OCI-LY1 (cell line): ENCODE results near the gene LOXL4.

Source experiments
- H2AFZ ChIP-seq: fragments of 200-600 bp; sonication (generic), shearing (Covaris generic); 2 replicates; pipeline ENCODE4 v1.6.0; 2014; ENCODE audit warnings: antibody characterized with exemption, mild to moderate bottlenecking, low read length
- H3F3A ChIP-seq: fragments of 200-600 bp; sonication (generic), shearing (Covaris generic); 2 replicates; pipeline ENCODE4 v1.6.0; 2014; ENCODE audit warnings: mild to moderate bottlenecking, antibody characterized with exemption, low read length, moderate library complexity; ENCODE audit not compliant: insufficient read depth
- H3K27ac ChIP-seq: fragments of 200-600 bp; sonication (generic); 2 replicates; pipeline ENCODE4 v1.5.1; 2014; ENCODE audit warnings: low read length, mixed run types, mild to moderate bottlenecking, low read depth; ENCODE audit not compliant: poor library complexity, severe bottlenecking
- H3K27me3 ChIP-seq: fragments of 200-600 bp; sonication (generic); 2 replicates; pipeline ENCODE4 v1.6.0; 2014; ENCODE audit warnings: antibody characterized with exemption, mild to moderate bottlenecking, low read length, moderate library complexity; ENCODE audit not compliant: insufficient read depth
- H3K36me3 ChIP-seq: fragments of 200-600 bp; sonication (generic); 2 replicates; pipeline ENCODE4 v1.6.1; 2014; ENCODE audit warnings: mild to moderate bottlenecking, antibody characterized with exemption, low read length, moderate library complexity, mixed read lengths; ENCODE audit not compliant: insufficient read depth
- H3K4me1 ChIP-seq: fragments of 200-600 bp; sonication (generic); 2 replicates; pipeline ENCODE4 v1.5.1; 2014; ENCODE audit warnings: mild to moderate bottlenecking, low read length, moderate library complexity; ENCODE audit not compliant: insufficient read depth, severe bottlenecking
- H3K4me2 ChIP-seq: fragments of 200-600 bp; sonication (generic), shearing (Covaris generic); 2 replicates; pipeline ENCODE4 v1.6.1; 2014; ENCODE audit warnings: low read length
- H3K4me3 ChIP-seq: fragments of 200-600 bp; sonication (generic); 2 replicates; pipeline ENCODE4 v1.5.1; 2014; ENCODE audit warnings: low read length, low read depth, mild to moderate bottlenecking, mixed read lengths; ENCODE audit not compliant: poor library complexity, severe bottlenecking
- H3K79me2 ChIP-seq: fragments of 200-600 bp; shearing (Covaris generic); 2 replicates; pipeline ENCODE4 v1.6.1; 2016; ENCODE audit warnings: mixed run types, low read length, mixed read lengths; ENCODE audit not compliant: insufficient read depth
- H3K9ac ChIP-seq: fragments of 200-600 bp; sonication (generic), shearing (Covaris generic); 2 replicates; pipeline ENCODE4 v1.6.1; 2014; ENCODE audit warnings: mild to moderate bottlenecking, low read length, mixed read lengths
- H3K9me2 ChIP-seq: fragments of 200-600 bp; sonication (generic), shearing (Covaris generic); 2 replicates; pipeline ENCODE4 v1.6.1; 2014; ENCODE audit warnings: low read depth, mild to moderate bottlenecking, low read length, mixed read lengths
- H3K9me3 ChIP-seq: fragments of 200-600 bp; shearing (Covaris generic); 2 replicates; pipeline ENCODE4 v1.6.1; 2014; ENCODE audit warnings: low read length, mixed read lengths
- H4K20me1 ChIP-seq: fragments of 200-600 bp; sonication (generic), shearing (Covaris generic); 2 replicates; pipeline ENCODE4 v1.6.0; 2016; ENCODE audit warnings: mild to moderate bottlenecking, low read length; ENCODE audit not compliant: insufficient read depth
- EZH2 ChIP-seq: fragments of 200-600 bp; sonication (generic), shearing (Covaris generic); IDR thresholded peaks from 2 replicates; pipeline ENCODE4 v1.8.0; 2017; ENCODE audit warnings: borderline replicate concordance, mixed run types, mild to moderate bottlenecking, antibody characterized with exemption, low read length, moderate library complexity, mixed read lengths
- TF ChIP-seq, protein P1 (sequence below): fragments of 200-600 bp; sonication (generic), shearing (Covaris generic); IDR thresholded peaks from 2 replicates; pipeline ENCODE4 v1.5.1; 2017; ENCODE audit warnings: mild to moderate bottlenecking, antibody characterized with exemption, low read length, moderate library complexity, mixed read lengths

Gene LOXL4

DNA sequence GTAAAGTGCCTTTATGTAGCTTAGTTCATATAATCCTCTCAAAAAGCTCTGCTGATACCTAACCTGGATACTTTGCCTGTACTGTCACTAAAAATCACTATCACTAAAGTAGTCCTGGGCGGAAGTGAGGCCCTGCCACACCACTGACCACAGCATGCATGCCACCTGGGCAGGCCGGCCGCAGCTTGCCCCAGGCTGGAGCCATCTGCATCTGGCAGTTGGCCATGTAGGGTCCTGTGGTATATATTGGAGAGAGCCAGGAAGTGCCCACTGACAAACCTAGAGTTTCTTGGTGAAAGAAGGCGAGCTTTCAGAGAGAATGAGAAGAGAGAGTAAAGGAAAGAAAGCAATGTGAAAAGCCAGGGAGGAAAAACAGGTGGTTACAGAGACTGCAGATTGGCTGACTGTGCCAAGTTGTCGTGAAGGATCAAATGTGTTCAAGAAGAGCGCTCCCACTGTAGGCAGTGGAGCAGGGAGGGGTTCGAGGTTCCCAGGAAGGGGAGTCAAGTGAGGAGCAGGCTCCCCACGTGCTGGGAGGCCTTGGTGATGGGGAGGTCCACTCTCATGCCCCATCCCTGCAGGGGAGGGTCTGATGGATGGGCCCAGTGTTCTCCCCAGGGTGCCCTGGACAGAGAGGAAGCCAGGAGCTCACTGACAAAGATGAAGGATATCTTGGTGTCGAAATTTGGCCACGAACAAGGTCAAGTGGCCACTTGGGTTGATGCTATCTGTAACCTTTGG lies 13.6 kb downstream of the LOXL4 start:
- Histone ChIP-seq H3K27ac (no peak overlapping the region), H3K9ac (no peak overlapping the region), H3K36me3 (no peaks in the 10 kb centered on the region), H3K9me2 (no peaks in the 10 kb centered on the region), H3F3A (no peaks in the 10 kb centered on the region), H3K4me1 (peaks cover 7% of the 10 kb centered on the region), H3K27me3 (no peaks in the 10 kb centered on the region), H2AFZ (no peak overlapping the region), H3K79me2 (no peaks in the 10 kb centered on the region), H3K9me3 (no peaks in the 10 kb centered on the region), H4K20me1 (no peaks in the 10 kb centered on the region), H3K4me3 (no peak overlapping the region), H3K4me2 (no peak overlapping the region)
- TF ChIP-seq EZH2, result no peak
- TF ChIP-seq, protein P1, sequence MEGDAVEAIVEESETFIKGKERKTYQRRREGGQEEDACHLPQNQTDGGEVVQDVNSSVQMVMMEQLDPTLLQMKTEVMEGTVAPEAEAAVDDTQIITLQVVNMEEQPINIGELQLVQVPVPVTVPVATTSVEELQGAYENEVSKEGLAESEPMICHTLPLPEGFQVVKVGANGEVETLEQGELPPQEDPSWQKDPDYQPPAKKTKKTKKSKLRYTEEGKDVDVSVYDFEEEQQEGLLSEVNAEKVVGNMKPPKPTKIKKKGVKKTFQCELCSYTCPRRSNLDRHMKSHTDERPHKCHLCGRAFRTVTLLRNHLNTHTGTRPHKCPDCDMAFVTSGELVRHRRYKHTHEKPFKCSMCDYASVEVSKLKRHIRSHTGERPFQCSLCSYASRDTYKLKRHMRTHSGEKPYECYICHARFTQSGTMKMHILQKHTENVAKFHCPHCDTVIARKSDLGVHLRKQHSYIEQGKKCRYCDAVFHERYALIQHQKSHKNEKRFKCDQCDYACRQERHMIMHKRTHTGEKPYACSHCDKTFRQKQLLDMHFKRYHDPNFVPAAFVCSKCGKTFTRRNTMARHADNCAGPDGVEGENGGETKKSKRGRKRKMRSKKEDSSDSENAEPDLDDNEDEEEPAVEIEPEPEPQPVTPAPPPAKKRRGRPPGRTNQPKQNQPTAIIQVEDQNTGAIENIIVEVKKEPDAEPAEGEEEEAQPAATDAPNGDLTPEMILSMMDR, result no peak

DNA sequence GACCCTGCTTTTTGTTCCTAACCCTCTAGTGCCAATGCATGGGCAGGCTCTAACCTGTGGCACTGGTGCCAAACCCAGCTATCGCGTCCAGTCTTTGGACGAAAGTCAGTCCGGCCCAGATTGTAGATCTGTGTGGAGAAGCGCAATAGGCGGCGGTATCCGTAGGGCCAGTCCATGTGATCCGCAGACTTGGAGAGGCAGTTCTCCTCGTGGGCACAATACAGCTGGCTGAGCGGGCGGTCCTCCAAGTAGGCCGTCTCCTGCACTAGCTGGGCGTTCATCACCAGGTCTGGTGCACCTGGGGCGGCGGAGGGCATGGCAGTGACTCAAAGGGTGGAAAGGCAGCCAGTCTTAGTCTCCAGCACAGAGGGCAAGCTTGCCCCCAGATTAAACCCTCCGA lies 14.5 kb downstream of the LOXL4 start:
- TF ChIP-seq, protein P1, result no peak
- no peak for TF ChIP-seq EZH2
- Histone ChIP-seq H4K20me1 (no peaks in the 10 kb centered on the region), H3K27ac (no peak overlapping the region), H3K4me1 (peaks cover 7% of the 10 kb centered on the region), H3K4me3 (no peak overlapping the region), H3K9me2 (no peaks in the 10 kb centered on the region), H3K79me2 (no peaks in the 10 kb centered on the region), H3K27me3 (no peaks in the 10 kb centered on the region), H3K9ac (no peak overlapping the region), H3F3A (no peaks in the 10 kb centered on the region), H3K4me2 (no peak overlapping the region), H2AFZ (no peak overlapping the region), H3K9me3 (no peaks in the 10 kb centered on the region), H3K36me3 (peaks cover 5% of the 10 kb centered on the region)

DNA sequence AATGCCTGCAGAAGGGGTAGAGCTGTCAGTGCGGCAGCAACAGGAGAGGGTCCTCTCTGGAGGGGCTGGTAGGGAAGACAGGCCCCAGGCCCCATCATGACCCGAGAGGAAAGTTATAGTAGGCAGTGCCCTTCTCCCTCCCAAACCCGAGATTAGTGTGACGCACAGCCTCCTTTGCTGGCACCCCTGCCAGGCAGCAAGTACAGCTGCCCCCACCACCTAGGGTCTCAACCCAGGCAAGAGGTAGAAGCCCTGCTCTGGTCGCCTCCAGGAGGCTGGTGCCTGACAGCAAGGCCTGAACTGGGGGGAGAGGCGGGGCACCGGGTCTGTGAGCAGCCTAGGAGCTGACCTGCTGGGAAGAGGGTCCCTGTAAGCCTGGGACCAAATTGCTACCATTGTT lies 15.5 kb downstream of the LOXL4 start:
- H3K27me3 ChIP-seq, result no peaks in the 10 kb centered on the region
- H2AFZ ChIP-seq, result no peak overlapping the region
- no peaks in the 10 kb centered on the region for H3K9me3 ChIP-seq
- no peaks in the 10 kb centered on the region for H3F3A ChIP-seq
- H3K36me3 ChIP-seq, result peaks cover 5% of the 10 kb centered on the region
- no peaks in the 10 kb centered on the region for H4K20me1 ChIP-seq
- H3K4me2 ChIP-seq, result no peak overlapping the region
- no peak overlapping the region for H3K27ac ChIP-seq
- no peaks in the 10 kb centered on the region for H3K79me2 ChIP-seq
- no peak for TF ChIP-seq EZH2
- TF ChIP-seq, protein P1, result no peak
- no peaks in the 10 kb centered on the region for H3K9me2 ChIP-seq
- H3K9ac ChIP-seq, result no peak overlapping the region
- H3K4me1 ChIP-seq, result peaks cover 7% of the 10 kb centered on the region
- H3K4me3 ChIP-seq, result no peak overlapping the region
